Peyer's patch (tissue), 4 donors: ENCODE measurements around the gene MECR.

ENCODE experiments used
- CTCF ChIP-seq, 6 experiments: fragments of 450-650 bp in 4 of 6; fragments of 200-600 bp in 2 of 6; sonication (generic) in 1 of 6; IDR thresholded peaks; one replicate each; pipeline ENCODE4 v1.5.1; 2017 to 2019; ENCODE audit warnings: antibody characterized with exemption in 6 of 6, mild to moderate bottlenecking in 3 of 6, moderate library complexity in 1 of 6
- POLR2A ChIP-seq, 2 donors: fragments of 450-650 bp; IDR thresholded peaks; one replicate each; pipeline ENCODE4 v1.5.1; 2017; ENCODE audit warnings: antibody characterized with exemption in 2 of 2, mild to moderate bottlenecking in 2 of 2, moderate library complexity in 2 of 2

GRCh38 chr1:29177022-29177705 lies 53.6 kb downstream of the MECR start:
- no peak for TF ChIP-seq CTCF (IDR thresholded peaks at IDR 0.05)
- no peak for TF ChIP-seq POLR2A (IDR thresholded peaks at IDR 0.05)
